ENCODE data around the gene RYR2.
A peak's percentile ranks its signal among the peaks of the same experiment; 100 is the strongest.

RYR2 gene

GRCh38 chr1:237570530-237570929 is 528.5 kb downstream of the RYR2 start:
- TF ChIP-seq CTCF (IDR thresholded peaks at IDR 0.05), result peak; percentile 39; the same call in 1 of the 2 replicates

GRCh38 chr1:237574536-237574935 is 532.6 kb downstream of the RYR2 start:
- TF ChIP-seq CTCF (IDR thresholded peaks at IDR 0.05), result no peak

DNA sequence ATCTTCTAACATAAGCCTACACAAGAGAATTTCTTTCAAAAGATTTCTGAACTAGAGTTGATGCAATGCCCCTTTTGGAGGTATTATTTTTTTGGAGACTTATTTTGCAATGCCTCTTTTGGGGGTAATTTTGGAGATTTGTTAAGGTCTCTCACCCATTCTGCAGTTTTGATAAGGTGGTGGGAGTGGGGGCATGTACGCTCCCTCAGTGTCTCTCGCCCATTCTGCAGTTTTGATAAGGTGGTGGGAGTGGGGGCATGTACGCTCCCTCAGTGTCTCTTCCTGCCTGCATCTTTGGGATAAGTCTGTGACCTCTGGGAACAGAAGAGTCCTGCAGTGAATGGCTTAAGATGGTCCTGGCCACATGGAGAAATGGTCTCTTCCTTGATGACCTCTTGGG is 536.6 kb downstream of the RYR2 start:
- no peak for TF ChIP-seq CTCF (IDR thresholded peaks at IDR 0.05)

GRCh38 chr1:237580726-237581125 is 538.7 kb downstream of the RYR2 start:
- no peak for TF ChIP-seq CTCF (IDR thresholded peaks at IDR 0.05)

DNA sequence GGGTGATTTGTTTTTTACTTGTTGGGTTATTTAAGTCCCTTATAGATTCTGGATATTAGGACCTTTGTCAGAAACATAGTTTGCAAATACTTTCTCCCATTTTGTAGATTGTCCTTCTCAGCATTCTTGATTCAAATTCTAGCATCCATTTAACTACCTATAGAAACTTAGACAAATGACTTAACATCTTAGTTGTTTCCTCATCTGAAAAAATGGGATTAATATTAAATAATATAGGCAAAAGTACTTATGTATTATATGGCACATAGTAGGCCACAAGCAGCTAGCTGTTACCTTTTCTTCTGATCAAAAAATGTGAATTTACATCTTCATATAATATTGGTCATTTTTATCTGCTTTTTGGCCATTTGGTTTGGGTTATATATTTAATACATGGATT is 541.3 kb downstream of the RYR2 start:
- no peak for TF ChIP-seq CTCF (IDR thresholded peaks at IDR 0.05)

- TF ChIP-seq CTCF (IDR thresholded peaks at IDR 0.05), result no peak
These were observed 541.8 kb downstream of the RYR2 start for GRCh38 chr1:237583756-237584155.

DNA sequence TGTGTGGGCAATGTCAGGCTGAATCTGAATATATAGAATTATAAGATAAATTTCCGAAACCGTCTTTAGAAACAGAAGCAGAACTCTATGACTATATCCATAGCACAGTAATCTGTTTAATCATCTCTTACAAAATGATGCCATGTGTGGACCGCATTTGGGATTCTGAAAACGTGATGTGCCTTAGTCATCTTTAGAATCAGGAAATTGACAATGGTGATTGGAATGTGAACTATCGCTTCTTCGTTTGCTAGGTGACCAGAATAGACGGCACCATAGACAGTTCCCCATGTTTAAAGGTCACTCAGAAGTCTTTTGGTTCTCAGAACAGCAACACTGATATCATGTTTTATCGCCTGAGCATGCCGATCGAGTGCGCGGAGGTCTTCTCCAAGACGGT is 548.4 kb downstream of the RYR2 start:
- no peak for TF ChIP-seq CTCF (IDR thresholded peaks at IDR 0.05)

DNA sequence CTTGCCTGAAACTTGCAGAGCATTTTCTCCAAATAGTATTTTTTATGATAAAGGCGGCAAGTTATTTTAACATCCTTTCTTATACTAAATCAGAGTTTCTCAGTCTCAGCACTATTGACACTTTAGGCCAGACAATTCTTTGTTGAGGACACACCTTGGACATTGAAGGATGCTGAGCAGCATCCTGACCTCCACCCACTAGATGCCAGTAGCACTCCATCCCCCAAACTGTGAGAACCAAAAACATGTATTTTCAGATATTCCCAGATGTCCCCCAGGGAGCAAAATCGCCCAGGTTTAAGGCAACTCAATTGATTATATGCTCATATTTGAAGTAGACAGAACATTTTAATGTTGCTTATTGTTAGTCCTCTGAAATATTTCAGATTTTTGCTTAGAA is 549.4 kb downstream of the RYR2 start:
- TF ChIP-seq CTCF (IDR thresholded peaks at IDR 0.05), result no peak; the same call in 1 of the 2 replicates
